B cell (primary cell): Measurements from ENCODE around the gene FOXR2. TPM values are rescaled to one million over a fixed set of nuclear protein-coding genes. Genes with fewer than 3 reads are reported as not detected.

Source experiments
- ATAC-seq: fragments of 200-7000 bp; cut with Tn5 transposase; one replicate; pipeline ENCODE4 v1.10.0; 2021; ENCODE audit warnings: low read depth, mild to moderate bottlenecking, moderate number of reproducible peaks, moderate library complexity
- CTCF ChIA-PET: fragments of 350-600 bp; sonication (Branson Sonifier 250); formaldehyde crosslinking; loops from one replicate; lab custom pipeline; 2021; ENCODE audit warnings: antibody characterized with exemption, inconsistent platforms; lab: Charles Lee
- POLR2A ChIA-PET: fragments of 350-600 bp; sonication (Branson Sonifier 250); formaldehyde crosslinking; loops from one replicate; lab custom pipeline; 2021; ENCODE audit warnings: antibody characterized with exemption; lab: Charles Lee
- DNase-seq: peaks from one replicate; pipeline ENCODE4 v3.0.0; 2013
- H2AFZ ChIP-seq: 2 replicates; pipeline ENCODE4 v1.6.1; 2012; ENCODE audit warnings: mild to moderate bottlenecking, low read depth, low read length; ENCODE audit not compliant: insufficient read depth, poor library complexity, severe bottlenecking
- H3K27ac ChIP-seq, 2 donors: 1 replicate in 1 of 2; 2 replicates in 1 of 2; pipeline ENCODE4 v1.5.1; 2012 to 2013; ENCODE audit warnings: low read length in 2 of 2, mild to moderate bottlenecking in 2 of 2, moderate library complexity in 1 of 2
- H3K27me3 ChIP-seq, 4 experiments: fragments of 200-600 bp in 1 of 4; sonication (generic) in 1 of 4; replicated peaks in 1 of 4; 1 replicate in 2 of 4; 2 replicates in 2 of 4; pipeline versions ENCODE4 v1.6.1 to v1.7.0; 2013 to 2016; ENCODE audit warnings: low read length in 3 of 4, mild to moderate bottlenecking in 2 of 4, mixed read lengths in 1 of 4, moderate library complexity in 1 of 4; ENCODE audit not compliant: insufficient read depth in 4 of 4, control insufficient read depth in 3 of 4; ENCODE audit errors: control extremely low read depth in 1 of 4
- H3K36me3 ChIP-seq, 2 experiments: replicated peaks in 1 of 2; 1 replicate in 1 of 2; 2 replicates in 1 of 2; pipeline versions ENCODE4 v1.6.1 to v1.7.1; 2013; ENCODE audit warnings: low read length in 1 of 2; ENCODE audit not compliant: insufficient read depth in 2 of 2, control insufficient read depth in 1 of 2; ENCODE audit errors: control extremely low read depth in 1 of 2, extremely low read depth in 1 of 2
- H3K4me1 ChIP-seq, 2 donors: fragments of 200-600 bp in 1 of 2; sonication (generic) in 1 of 2; 1 replicate in 1 of 2; 2 replicates in 1 of 2; pipeline versions ENCODE4 v1.5.1 to v1.6.1; 2013 to 2017; ENCODE audit warnings: low read length in 2 of 2; ENCODE audit not compliant: control insufficient read depth in 2 of 2, insufficient read depth in 2 of 2
- H3K4me2 ChIP-seq: replicated peaks from 2 replicates; pipeline ENCODE3; 2012; ENCODE audit warnings: mild to moderate bottlenecking, low read depth, low read length; ENCODE audit not compliant: poor library complexity, severe bottlenecking
- H3K4me3 ChIP-seq, 5 experiments: fragments of 200-600 bp in 1 of 5; sonication (generic) in 1 of 5; 1 replicate in 3 of 5; 2 replicates in 2 of 5; pipeline versions ENCODE4 v1.5.1 to v1.7.0; 2011 to 2016; ENCODE audit warnings: low read length in 4 of 5, mild to moderate bottlenecking in 4 of 5, low read depth in 2 of 5, control low read depth in 1 of 5, moderate library complexity in 1 of 5; ENCODE audit not compliant: insufficient read depth in 1 of 5; ENCODE audit errors: control extremely low read depth in 1 of 5, extremely low read depth in 1 of 5
- H3K79me2 ChIP-seq: fragments of 200-600 bp; sonication (generic); one replicate; pipeline ENCODE4 v1.6.0; 2016; ENCODE audit warnings: low read length; ENCODE audit not compliant: control insufficient read depth, insufficient read depth
- H3K9ac ChIP-seq: fragments of 200-600 bp; sonication (generic); 2 replicates; pipeline ENCODE4 v1.6.1; 2017; ENCODE audit warnings: mild to moderate bottlenecking, low read length, moderate library complexity
- H3K9me3 ChIP-seq, 3 donors: one replicate each; pipeline versions ENCODE4 v1.6.1 to v1.7.1; 2013; ENCODE audit warnings: low read length in 2 of 3; ENCODE audit not compliant: control insufficient read depth in 2 of 3, insufficient read depth in 1 of 3; ENCODE audit errors: control extremely low read depth in 1 of 3
- H4K20me1 ChIP-seq: 2 replicates; pipeline ENCODE4 v1.6.0; 2012; ENCODE audit warnings: mild to moderate bottlenecking, low read length; ENCODE audit not compliant: insufficient read depth, control insufficient read depth, poor library complexity, severe bottlenecking
- H3K27ac Mint-ChIP-seq: one replicate; pipeline ENCODE4 v1.8.0; 2021; ENCODE audit warnings: mixed read lengths
- H3K27me3 Mint-ChIP-seq: one replicate; pipeline ENCODE4 v1.8.0; 2021; ENCODE audit warnings: mixed read lengths
- H3K4me1 Mint-ChIP-seq: one replicate; pipeline ENCODE4 v1.8.0; 2021; ENCODE audit warnings: mixed read lengths
- H3K4me3 Mint-ChIP-seq: one replicate; pipeline ENCODE4 v1.8.0; 2021; ENCODE audit warnings: mixed read lengths
- H3K9me3 Mint-ChIP-seq: one replicate; pipeline ENCODE4 v1.8.0; 2022; ENCODE audit warnings: mixed read lengths; ENCODE audit not compliant: insufficient read depth
- EZH2 ChIP-seq: IDR thresholded peaks from 2 replicates; pipeline ENCODE4 v1.6.1; 2012; ENCODE audit warnings: borderline replicate concordance, low read depth, mild to moderate bottlenecking, moderate library complexity, low read length; ENCODE audit not compliant: insufficient read depth, poor library complexity, severe bottlenecking
- WGBS: methylation state at CpG from one replicate; pipeline ENCODE4 v1.1.5; 2013; ENCODE audit warnings: missing lambda C conversion rate; ENCODE audit not compliant: insufficient coverage; 5-methylcytosine and 5-hydroxymethylcytosine counted together
- intact Hi-C: fragments of 100-400 bp; cut with micrococcal nuclease; formaldehyde crosslinking; loops from one replicate; pipeline ENCODE4 v1.10.0; 2022
- polyA minus RNA-seq: library from RNA; depleted of rRNA, polyadenylated mRNA; stranded (reverse); fragments of >200 nt; gene quantifications from 2 replicates; pipeline ENCODE4 v1.2.3, GENCODE V29; 2012
- polyA plus RNA-seq: library from polyadenylated mRNA; depleted of rRNA; stranded (reverse); fragments of >200 nt; gene quantifications from 2 replicates; pipeline ENCODE4 v1.2.3, GENCODE V29; 2012
- total RNA-seq, 2 donors: library from RNA; stranded (reverse); fragments of 120-200 nt in 1 of 2; gene quantifications; 1 replicate in 1 of 2; 2 replicates in 1 of 2; pipeline versions ENCODE4 v1.2.3 to v1.2.4, GENCODE V29; 2013 to 2022
- TF ChIP-seq, protein P1 (sequence below): fragments of 200-600 bp; IDR thresholded peaks from one replicate; pipeline ENCODE4 v1.8.0; 2022; ENCODE audit warnings: antibody characterized with exemption, mild to moderate bottlenecking

FOXR2 gene, protein sequence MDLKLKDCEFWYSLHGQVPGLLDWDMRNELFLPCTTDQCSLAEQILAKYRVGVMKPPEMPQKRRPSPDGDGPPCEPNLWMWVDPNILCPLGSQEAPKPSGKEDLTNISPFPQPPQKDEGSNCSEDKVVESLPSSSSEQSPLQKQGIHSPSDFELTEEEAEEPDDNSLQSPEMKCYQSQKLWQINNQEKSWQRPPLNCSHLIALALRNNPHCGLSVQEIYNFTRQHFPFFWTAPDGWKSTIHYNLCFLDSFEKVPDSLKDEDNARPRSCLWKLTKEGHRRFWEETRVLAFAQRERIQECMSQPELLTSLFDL
- total RNA-seq (not detected in 2 replicates), polyA plus RNA-seq (not detected in 2 replicates), polyA minus RNA-seq (0.14 TPM in 1 of 2 replicates, not detected in the other)
- not detected for total RNA-seq (2013)

DNA sequence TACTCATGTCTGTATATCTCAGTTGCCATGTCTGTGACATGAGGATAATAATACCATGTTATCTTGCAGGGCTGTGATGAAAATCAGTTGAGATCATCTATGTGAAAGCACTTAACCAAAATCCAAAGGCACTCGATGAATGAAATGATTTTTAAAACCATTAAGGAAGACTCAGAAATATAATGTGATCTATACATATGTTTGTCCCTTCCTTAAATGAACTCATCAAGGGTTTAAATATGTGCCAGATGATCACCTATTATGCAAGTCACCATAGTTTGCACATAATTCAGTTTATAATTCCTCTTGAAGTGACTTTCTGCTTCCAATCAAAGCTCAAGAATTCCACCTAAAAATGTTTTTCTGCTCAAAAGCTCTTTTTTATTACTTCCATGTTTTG, at the start of gene FOXR2:
FOXR2 (plus strand) TSS at position 301 of the 400 bp plus-strand sequence. CDS start 312 bp downstream, outside the sequence.
- ChIA-PET CTCF (no interaction called here), POLR2A (no interaction called here)
- intact Hi-C loops, result no loop called here
- no peak for TF ChIP-seq EZH2
- TF ChIP-seq, protein P1, sequence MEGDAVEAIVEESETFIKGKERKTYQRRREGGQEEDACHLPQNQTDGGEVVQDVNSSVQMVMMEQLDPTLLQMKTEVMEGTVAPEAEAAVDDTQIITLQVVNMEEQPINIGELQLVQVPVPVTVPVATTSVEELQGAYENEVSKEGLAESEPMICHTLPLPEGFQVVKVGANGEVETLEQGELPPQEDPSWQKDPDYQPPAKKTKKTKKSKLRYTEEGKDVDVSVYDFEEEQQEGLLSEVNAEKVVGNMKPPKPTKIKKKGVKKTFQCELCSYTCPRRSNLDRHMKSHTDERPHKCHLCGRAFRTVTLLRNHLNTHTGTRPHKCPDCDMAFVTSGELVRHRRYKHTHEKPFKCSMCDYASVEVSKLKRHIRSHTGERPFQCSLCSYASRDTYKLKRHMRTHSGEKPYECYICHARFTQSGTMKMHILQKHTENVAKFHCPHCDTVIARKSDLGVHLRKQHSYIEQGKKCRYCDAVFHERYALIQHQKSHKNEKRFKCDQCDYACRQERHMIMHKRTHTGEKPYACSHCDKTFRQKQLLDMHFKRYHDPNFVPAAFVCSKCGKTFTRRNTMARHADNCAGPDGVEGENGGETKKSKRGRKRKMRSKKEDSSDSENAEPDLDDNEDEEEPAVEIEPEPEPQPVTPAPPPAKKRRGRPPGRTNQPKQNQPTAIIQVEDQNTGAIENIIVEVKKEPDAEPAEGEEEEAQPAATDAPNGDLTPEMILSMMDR, result no peak
- peaks cover 0 to 8% (median 3%) of the 10 kb centered on the region in 4 experiments for H3K27me3 ChIP-seq
- ATAC-seq (no peak), DNase-seq (no peak)
- H3K79me2 ChIP-seq, result no peaks in the 10 kb centered on the region
- no peak within 1 kb of the TSS for H3K27ac ChIP-seq
- no peaks in the 10 kb centered on the region for H3K9me3 ChIP-seq
- no peak within 1 kb of the TSS for H3K9ac ChIP-seq
- Mint-ChIP-seq H3K27me3 (peaks cover 7% of the 10 kb centered on the region), H3K27ac (no peak within 1 kb of the TSS), H3K4me3 (no peak within 1 kb of the TSS), H3K4me1 (no peaks in the 10 kb centered on the region), H3K9me3 (no peaks in the 10 kb centered on the region)
- H3K4me1 ChIP-seq, result no peaks in the 10 kb centered on the region
- no peak within 1 kb of the TSS for H2AFZ ChIP-seq
- H4K20me1 ChIP-seq, result no peaks in the 10 kb centered on the region
- H3K4me2 ChIP-seq, result no peak within 1 kb of the TSS
- no peaks in the 10 kb centered on the region for H3K36me3 ChIP-seq
- WGBS, result no CpG with 5 or more reads among the region's 1 CpG
- H3K4me3 ChIP-seq, result no peak within 1 kb of the TSS

DNA sequence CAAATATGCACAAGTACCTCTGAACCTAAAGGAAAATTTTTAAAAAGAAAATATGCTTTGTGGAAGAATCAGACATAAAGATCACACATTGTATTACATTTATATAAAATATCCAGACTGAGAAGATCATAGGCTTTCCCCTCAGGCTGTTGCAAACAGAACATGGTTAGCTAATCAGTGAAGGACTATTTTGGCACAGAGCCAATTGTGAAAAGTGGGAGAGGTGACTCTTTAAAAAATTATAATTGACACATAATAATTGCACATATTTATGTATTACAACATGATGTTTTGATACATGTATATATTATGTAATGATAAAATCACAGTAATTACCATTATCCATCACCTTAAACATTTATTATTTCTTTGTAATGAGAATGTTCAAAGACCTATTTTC, 44.1 kb upstream of the FOXR2 start:
- POLR2A ChIA-PET, result no interaction called here
- H3K4me2 ChIP-seq, result no peak overlapping the region
- no peak overlapping the region for H3K27ac ChIP-seq
- no peak for TF ChIP-seq EZH2
- TF ChIP-seq, protein P1, result no peak
- no peak overlapping the region for H2AFZ ChIP-seq
- no peak overlapping the region for H3K4me3 Mint-ChIP-seq
- no peaks in the 10 kb centered on the region for H3K27me3 ChIP-seq
- H3K9me3 ChIP-seq, result peaks cover 0 to 5% (median 5%) of the 10 kb centered on the region in 3 donors
- ATAC-seq (no peak), DNase-seq (no peak)
- no peaks in the 10 kb centered on the region for H3K36me3 ChIP-seq
- no peaks in the 10 kb centered on the region for H3K79me2 ChIP-seq
- no peaks in the 10 kb centered on the region for H4K20me1 ChIP-seq
- H3K9ac ChIP-seq, result no peak overlapping the region
- no peaks in the 10 kb centered on the region for H3K9me3 Mint-ChIP-seq
- CTCF ChIA-PET, result no interaction called here
- no peaks in the 10 kb centered on the region for H3K4me1 Mint-ChIP-seq
- H3K27ac Mint-ChIP-seq, result no peak overlapping the region
- H3K4me3 ChIP-seq, result no peak overlapping the region
- peaks cover 6% of the 10 kb centered on the region for H3K27me3 Mint-ChIP-seq
- H3K4me1 ChIP-seq, result no peaks in the 10 kb centered on the region
- intact Hi-C loops, result no loop called here
